A549 (cell line): ENCODE data around the gene IHH.

ENCODE experiments used
- MYC ChIP-seq: IDR thresholded peaks from 2 replicates; pipeline ENCODE4 v1.6.1; 2012; ENCODE audit warnings: mild to moderate bottlenecking, inconsistent platforms, low read length, improper control_type of control experiment, borderline replicate concordance
- PBX3 ChIP-seq: IDR thresholded peaks from 2 replicates; pipeline ENCODE4 v1.6.1; 2012
- POLR2A ChIP-seq: IDR thresholded peaks from 2 replicates; pipeline ENCODE4 v1.6.1; 2012; ENCODE audit warnings: mild to moderate bottlenecking, low read length
- RNF2 ChIP-seq: fragments of 200-600 bp; sonication (generic); IDR thresholded peaks from 2 replicates; pipeline ENCODE4 v1.6.1; 2016; ENCODE audit warnings: low read depth, mild to moderate bottlenecking, antibody characterized with exemption, moderate library complexity, borderline replicate concordance
- TF ChIP-seq, protein P1 (sequence below): fragments of >200 bp; sonication (Bioruptor Twin); formaldehyde crosslinking; IDR thresholded peaks from 3 replicates; pipeline ENCODE4 v1.5.1; 2016

GRCh38 chr2:219024059-219024458 is 36.7 kb downstream of the IHH start:
- TF ChIP-seq MYC, result no peak
- no peak for TF ChIP-seq PBX3
- no peak for TF ChIP-seq POLR2A
- TF ChIP-seq, protein P1, sequence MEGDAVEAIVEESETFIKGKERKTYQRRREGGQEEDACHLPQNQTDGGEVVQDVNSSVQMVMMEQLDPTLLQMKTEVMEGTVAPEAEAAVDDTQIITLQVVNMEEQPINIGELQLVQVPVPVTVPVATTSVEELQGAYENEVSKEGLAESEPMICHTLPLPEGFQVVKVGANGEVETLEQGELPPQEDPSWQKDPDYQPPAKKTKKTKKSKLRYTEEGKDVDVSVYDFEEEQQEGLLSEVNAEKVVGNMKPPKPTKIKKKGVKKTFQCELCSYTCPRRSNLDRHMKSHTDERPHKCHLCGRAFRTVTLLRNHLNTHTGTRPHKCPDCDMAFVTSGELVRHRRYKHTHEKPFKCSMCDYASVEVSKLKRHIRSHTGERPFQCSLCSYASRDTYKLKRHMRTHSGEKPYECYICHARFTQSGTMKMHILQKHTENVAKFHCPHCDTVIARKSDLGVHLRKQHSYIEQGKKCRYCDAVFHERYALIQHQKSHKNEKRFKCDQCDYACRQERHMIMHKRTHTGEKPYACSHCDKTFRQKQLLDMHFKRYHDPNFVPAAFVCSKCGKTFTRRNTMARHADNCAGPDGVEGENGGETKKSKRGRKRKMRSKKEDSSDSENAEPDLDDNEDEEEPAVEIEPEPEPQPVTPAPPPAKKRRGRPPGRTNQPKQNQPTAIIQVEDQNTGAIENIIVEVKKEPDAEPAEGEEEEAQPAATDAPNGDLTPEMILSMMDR, result no peak
- no peak for TF ChIP-seq RNF2
